Neural crest cell (in vitro differentiated cells): ENCODE results near the gene ERC1. TPM values are rescaled to one million over a fixed set of nuclear protein-coding genes. Genes with fewer than 3 reads are reported as not detected.

Source experiments
- DNase-seq: peaks from one replicate; pipeline ENCODE4 v3.0.0; 2021; ENCODE audit warnings: low read depth, mixed read lengths, low spot score
- H3K27ac Mint-ChIP-seq: one replicate; pipeline ENCODE4 v1.8.0; 2021; ENCODE audit warnings: mild to moderate bottlenecking, mixed read lengths; ENCODE audit not compliant: unreplicated experiment
- H3K27me3 Mint-ChIP-seq: 2 replicates; pipeline ENCODE4 v1.8.0; 2021; ENCODE audit warnings: low read depth, mild to moderate bottlenecking, mixed read lengths
- H3K36me3 Mint-ChIP-seq: 2 replicates; pipeline ENCODE4 v1.8.0; 2021; ENCODE audit warnings: low read depth, mild to moderate bottlenecking, mixed read lengths
- H3K4me1 Mint-ChIP-seq: 2 replicates; pipeline ENCODE4 v1.8.0; 2021; ENCODE audit warnings: mixed read lengths
- H3K4me3 Mint-ChIP-seq: one replicate; pipeline ENCODE4 v1.8.0; 2021; ENCODE audit warnings: mild to moderate bottlenecking, mixed read lengths
- H3K9me3 Mint-ChIP-seq: 2 replicates; pipeline ENCODE4 v1.8.0; 2021; ENCODE audit warnings: mixed read lengths
- total RNA-seq: library from RNA; stranded (reverse); gene quantifications from 2 replicates; pipeline ENCODE4 v1.2.1, GENCODE V29; 2021
- TF ChIP-seq, protein P1 (sequence below): fragments of 200-600 bp; sonication (generic); conservative IDR thresholded peaks from 2 replicates; pipeline ENCODE4 v1.5.0; 2021; ENCODE audit warnings: antibody characterized with exemption, mild to moderate bottlenecking

The ERC1 gene
- total RNA-seq, 1 donor from 2014 or later: 38.9 TPM

- Mint-ChIP-seq H3K27ac (peak overlapping the region; percentile 35), H3K9me3 (no peaks in the 10 kb centered on the region), H3K4me1 (peaks cover 19% of the 10 kb centered on the region), H3K27me3 (no peaks in the 10 kb centered on the region), H3K36me3 (peaks cover 5% of the 10 kb centered on the region), H3K4me3 (no peak overlapping the region)
- TF ChIP-seq, protein P1, sequence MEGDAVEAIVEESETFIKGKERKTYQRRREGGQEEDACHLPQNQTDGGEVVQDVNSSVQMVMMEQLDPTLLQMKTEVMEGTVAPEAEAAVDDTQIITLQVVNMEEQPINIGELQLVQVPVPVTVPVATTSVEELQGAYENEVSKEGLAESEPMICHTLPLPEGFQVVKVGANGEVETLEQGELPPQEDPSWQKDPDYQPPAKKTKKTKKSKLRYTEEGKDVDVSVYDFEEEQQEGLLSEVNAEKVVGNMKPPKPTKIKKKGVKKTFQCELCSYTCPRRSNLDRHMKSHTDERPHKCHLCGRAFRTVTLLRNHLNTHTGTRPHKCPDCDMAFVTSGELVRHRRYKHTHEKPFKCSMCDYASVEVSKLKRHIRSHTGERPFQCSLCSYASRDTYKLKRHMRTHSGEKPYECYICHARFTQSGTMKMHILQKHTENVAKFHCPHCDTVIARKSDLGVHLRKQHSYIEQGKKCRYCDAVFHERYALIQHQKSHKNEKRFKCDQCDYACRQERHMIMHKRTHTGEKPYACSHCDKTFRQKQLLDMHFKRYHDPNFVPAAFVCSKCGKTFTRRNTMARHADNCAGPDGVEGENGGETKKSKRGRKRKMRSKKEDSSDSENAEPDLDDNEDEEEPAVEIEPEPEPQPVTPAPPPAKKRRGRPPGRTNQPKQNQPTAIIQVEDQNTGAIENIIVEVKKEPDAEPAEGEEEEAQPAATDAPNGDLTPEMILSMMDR: no peak
- no peak for DNase-seq
Measured at GRCh38 chr12:1444142-1444516, 453.1 kb downstream of the ERC1 start.

- Mint-ChIP-seq H3K4me1 (peaks cover 19% of the 10 kb centered on the region), H3K36me3 (peaks cover 9% of the 10 kb centered on the region), H3K27me3 (no peaks in the 10 kb centered on the region), H3K9me3 (peaks cover 4% of the 10 kb centered on the region), H3K4me3 (no peak overlapping the region), H3K27ac (no peak overlapping the region)
- TF ChIP-seq, protein P1: no peak
- DNase-seq: no peak
Measured at GRCh38 chr12:1445807-1446206, 454.8 kb downstream of the ERC1 start.

DNA sequence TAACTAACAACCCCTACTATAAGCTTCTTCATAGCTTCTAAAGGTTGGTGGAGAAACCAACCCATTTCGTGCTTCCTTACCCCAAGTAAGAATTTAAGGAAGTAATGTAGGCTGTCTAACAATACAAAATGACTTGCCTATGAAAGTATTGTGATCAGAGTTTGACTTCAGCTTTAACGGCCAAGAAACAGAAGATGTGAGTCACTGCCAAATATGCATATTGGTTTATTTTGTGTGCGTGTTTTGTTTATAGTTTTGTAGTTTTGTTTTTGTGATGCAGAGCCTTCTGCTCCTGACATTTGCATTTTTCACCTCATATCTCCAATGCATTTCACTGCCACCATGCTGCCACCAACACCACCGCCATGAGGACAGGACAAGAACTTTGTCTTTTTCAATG is 457.3 kb downstream of the ERC1 start:
- no peak for DNase-seq
- no peak overlapping the region for H3K4me3 Mint-ChIP-seq
- H3K9me3 Mint-ChIP-seq: peaks cover 9% of the 10 kb centered on the region
- TF ChIP-seq, protein P1: no peak
- H3K36me3 Mint-ChIP-seq: peaks cover 15% of the 10 kb centered on the region
- peaks cover 19% of the 10 kb centered on the region for H3K4me1 Mint-ChIP-seq
- H3K27ac Mint-ChIP-seq: no peak overlapping the region
- no peaks in the 10 kb centered on the region for H3K27me3 Mint-ChIP-seq

DNA sequence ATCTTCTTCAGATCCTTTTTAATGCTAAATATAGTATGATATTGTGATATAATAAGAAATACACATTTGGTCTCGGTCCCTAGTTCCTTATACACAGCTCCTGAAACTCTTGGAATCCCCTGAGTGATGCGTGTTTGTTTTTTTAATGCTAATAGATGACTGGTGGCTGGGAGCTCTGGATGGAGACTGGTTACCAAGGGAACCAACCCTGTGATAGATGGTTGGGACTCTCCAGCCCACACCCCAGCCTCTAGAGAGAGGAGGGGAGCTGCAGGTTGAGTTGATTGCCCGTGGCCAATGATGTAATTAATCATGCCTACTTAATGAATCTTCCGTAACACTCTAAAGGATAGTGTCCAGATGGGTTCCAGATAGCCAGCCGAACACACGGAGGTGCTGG is 462.8 kb downstream of the ERC1 start:
- TF ChIP-seq, protein P1: no peak
- no peak for DNase-seq
- H3K27ac Mint-ChIP-seq: no peak overlapping the region

GRCh38 chr12:1456885-1457284 is 465.9 kb downstream of the ERC1 start:
- Mint-ChIP-seq H3K4me1 (peaks cover 6% of the 10 kb centered on the region), H3K9me3 (peaks cover 4% of the 10 kb centered on the region), H3K27ac (no peak overlapping the region), H3K4me3 (no peak overlapping the region), H3K36me3 (peaks cover 9% of the 10 kb centered on the region), H3K27me3 (no peaks in the 10 kb centered on the region)
- DNase-seq: no peak
- TF ChIP-seq, protein P1: no peak

More for the DNA sequence above, 462.8 kb downstream of the ERC1 start:
- no peak overlapping the region for H3K4me3 Mint-ChIP-seq
- peaks cover 10% of the 10 kb centered on the region for H3K36me3 Mint-ChIP-seq
- H3K9me3 Mint-ChIP-seq: peaks cover 9% of the 10 kb centered on the region
- no peaks in the 10 kb centered on the region for H3K27me3 Mint-ChIP-seq
- peaks cover 6% of the 10 kb centered on the region for H3K4me1 Mint-ChIP-seq

DNA sequence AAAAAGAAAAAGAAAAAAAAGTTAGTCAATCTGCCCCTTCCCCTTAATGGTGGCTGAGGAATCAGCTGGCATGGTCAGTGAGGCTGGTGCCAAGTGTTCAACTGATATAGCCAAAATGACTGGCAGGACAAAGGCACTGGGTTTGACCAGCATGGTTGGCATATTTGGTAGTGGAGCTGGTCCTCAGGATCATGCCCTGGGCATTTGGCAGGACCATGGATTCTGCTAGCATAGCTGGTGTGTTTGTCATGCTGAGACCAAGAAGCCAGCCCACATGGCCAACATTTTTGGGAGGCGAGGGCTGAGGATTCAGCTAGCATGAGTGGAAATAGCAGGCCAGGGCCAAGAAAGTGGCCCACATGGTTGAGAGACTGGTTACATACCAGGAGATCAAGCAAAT is 466.9 kb downstream of the ERC1 start:
- Mint-ChIP-seq H3K4me1 (peaks cover 13% of the 10 kb centered on the region), H3K36me3 (peaks cover 5% of the 10 kb centered on the region), H3K9me3 (no peaks in the 10 kb centered on the region), H3K4me3 (no peak overlapping the region), H3K27ac (no peak overlapping the region), H3K27me3 (no peaks in the 10 kb centered on the region)
- no peak for DNase-seq
- TF ChIP-seq, protein P1: no peak
